Stimulated activated CD4-positive, alpha-beta T cell treated with anti-CD3 and anti-CD28 coated beads, TNF-alpha, amount 100 ng/mL, for 4 hours (primary cell): Measurements from ENCODE around the gene ZNF516.
A peak's percentile ranks its signal among the peaks of the same experiment; 100 is the strongest.

Experiments used
- DNase-seq, 3 experiments: peaks; one replicate each; pipeline ENCODE4 v3.0.0-alpha.2; 2020; ENCODE audit warnings: low read depth in 3 of 3

ZNF516 gene

GRCh38 chr18:76507830-76508385 is 12.9 kb upstream of the ZNF516 start:
- no peak for DNase-seq

DNA sequence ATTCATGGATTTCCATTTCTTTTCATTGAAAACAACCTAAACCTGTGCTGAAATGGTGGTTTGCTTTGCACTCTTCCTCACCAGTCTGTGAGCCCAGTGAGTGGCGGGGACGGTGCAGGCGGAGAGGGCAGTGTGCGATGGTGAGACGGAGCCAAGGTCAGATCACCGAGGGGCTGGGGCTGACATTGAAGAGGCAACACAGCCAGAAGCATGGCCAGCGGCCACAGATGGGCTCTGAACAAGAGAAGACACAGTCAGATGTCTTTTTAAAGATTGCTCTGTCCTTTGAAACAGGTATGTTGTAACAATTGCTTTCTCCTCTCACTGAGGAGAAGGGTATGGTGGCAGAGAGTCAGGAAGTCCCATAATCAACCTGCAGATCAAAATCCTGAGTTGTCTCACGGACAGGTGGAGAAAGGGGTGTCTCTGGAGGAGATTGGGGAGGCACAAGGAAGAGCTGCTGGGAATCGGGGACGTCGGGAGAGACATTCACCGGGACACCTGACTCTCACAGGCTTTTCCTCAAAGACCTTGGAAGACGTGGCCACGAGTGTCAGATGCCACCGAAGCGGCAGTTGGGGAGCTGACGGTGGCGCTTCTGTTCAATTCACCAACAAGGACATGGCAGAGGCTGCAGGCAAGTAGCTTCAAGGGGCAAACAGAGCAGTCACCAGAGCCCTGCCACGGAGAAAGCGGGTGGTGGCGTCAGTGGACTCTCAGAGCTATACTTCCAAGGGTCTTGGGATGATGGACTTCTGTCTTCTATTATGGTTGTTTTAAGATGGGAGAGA is 12.1 kb upstream of the ZNF516 start:
- no peak for DNase-seq

DNA sequence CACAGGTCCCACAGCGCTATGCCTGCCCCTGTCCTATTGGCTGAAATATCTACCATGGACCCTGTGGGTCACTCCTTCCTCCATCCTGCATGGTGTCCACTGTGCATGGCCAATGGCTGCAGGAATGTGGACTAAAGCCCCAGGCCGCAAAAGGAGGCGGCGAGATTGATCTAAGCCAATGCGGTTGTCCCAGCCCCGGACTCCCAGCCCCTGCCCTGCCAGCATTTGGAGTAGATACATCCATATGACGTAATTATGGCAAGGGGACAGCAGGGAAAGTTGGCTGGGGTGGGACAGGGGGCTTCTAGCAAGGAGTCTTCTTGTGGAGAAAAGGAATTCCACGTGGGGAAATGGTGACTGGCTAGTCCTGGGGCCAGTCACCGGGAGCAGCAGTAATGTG is 11.4 kb upstream of the ZNF516 start:
- DNase-seq: no peak

- DNase-seq: no peak
Measured at GRCh38 chr18:76505614-76506013, 10.6 kb upstream of the ZNF516 start.

DNA sequence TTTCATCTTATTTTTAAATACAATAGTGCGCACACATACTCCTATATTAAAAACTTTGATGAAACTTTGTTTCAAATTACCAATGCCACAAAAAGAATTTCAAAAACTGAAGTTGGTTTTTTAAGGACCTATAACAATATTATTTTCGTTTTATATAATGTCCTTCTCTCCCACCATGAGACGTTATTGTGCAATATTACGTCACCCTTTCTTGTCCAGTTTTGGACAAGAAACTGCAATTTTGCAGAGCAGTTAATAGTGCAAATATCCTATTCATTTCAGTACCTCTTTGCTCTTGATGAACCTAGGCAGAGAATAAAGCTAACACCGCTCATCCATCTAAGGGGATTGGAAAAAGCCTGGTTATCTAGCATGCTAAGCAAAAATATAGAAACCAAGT is 9.7 kb upstream of the ZNF516 start:
- no peak for DNase-seq

DNA sequence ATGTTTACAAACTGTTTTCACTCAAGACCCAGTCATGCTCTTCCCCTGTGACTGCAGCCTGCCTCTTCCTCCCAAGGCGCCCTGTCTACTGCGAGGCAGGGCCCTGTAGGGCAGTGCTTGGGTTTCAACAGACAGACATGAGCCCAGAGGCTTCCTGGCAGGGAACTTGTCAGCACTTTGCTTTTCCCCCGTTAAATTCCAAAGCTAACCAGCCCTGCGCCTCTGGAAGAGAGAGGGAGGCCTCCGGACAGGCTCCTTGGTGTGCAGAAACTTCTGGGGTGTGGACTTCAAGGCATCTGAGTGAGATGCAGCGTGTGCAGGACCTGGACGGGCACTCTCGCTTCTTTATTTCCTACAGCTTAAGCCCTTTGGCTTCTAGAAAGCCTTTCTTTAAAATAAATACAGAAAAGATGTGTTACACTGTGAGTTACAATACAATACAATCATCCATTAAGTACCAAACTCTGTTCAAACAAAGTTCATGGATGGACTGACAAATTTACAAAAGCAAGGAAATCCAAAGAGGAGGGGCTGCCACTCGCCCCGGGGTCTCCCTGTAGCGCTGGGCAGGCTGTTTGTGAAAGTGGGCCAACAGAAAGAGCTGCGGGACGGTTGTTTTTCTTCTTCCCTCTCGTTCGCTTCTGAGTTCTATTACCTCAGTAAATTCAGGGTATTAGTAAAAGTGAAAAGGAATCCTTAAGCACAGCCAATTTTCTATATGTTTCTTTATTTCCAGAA is 8.8 kb upstream of the ZNF516 start:
- no peak for DNase-seq

- no peak for DNase-seq
Measured at GRCh38 chr18:76502551-76502950, 7.5 kb upstream of the ZNF516 start.

GRCh38 chr18:76499637-76500340 is 4.7 kb upstream of the ZNF516 start:
- no peak for DNase-seq

GRCh38 chr18:76499021-76499420 is 4.0 kb upstream of the ZNF516 start:
- no peak for DNase-seq

GRCh38 chr18:76498064-76498463 is 3.0 kb upstream of the ZNF516 start:
- no peak for DNase-seq

DNA sequence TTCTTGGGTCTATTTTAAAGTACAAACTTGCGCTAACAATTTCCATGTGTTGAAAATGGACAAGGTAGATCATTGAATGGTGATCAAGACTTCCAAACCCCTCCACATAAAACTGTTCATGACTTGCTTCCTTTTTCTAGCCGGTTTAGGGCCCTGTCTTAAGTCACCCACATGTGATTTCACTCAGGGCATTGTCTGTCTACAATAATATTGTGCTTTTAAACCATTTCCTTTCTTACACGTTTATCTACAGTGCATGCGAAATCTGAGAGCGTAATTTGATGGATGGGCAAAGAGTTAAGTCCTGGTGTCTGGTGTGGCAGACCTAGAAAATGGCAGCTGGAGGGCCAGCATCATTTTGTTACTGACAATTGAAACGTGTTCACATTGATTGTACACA is 2.0 kb upstream of the ZNF516 start:
- no peak for DNase-seq

- DNase-seq: no peak
Measured at GRCh38 chr18:76496194-76496890, 1.3 kb upstream of the ZNF516 start.

GRCh38 chr18:76495435-76496193 is 572 bp upstream of the ZNF516 start:
- DNase-seq: no peak

DNA sequence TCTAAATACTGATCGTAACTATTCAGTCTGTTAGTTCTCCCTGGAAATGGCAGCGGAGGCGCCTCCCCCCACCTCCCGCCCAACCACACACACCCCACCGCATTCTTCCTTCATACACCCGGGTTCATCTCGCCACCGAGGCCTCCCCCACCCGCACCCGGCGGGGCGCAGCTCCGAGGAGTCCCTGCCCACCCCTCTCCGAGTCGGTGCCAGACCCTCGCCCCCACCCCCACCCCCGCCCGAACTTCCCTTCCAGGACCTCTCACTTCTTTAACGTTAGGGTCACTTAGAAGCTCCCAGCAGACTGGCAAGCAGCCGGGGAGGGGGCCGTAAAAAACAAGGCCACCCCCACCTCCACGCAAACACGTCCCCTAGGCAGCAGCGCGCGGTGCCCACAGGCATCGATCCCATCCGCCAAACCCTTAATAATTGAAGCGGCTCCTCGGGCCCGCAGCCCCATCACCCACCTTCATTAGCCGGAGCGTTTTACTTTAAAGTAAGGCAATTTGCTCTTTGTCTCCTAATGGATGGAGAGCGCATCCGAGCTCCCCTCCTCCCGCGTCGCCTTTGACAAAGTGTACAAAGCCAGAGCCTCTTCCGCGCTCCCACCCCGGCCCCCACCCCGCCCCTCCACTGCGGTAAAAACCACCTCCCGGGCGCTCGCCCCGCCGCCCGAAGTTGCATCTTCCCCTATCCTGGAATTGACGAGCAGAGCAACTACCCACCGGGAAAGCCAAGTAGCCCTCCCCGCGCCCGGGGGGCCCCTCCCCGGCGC is 624 bp downstream of the ZNF516 start:
- DNase-seq: no peak

DNA sequence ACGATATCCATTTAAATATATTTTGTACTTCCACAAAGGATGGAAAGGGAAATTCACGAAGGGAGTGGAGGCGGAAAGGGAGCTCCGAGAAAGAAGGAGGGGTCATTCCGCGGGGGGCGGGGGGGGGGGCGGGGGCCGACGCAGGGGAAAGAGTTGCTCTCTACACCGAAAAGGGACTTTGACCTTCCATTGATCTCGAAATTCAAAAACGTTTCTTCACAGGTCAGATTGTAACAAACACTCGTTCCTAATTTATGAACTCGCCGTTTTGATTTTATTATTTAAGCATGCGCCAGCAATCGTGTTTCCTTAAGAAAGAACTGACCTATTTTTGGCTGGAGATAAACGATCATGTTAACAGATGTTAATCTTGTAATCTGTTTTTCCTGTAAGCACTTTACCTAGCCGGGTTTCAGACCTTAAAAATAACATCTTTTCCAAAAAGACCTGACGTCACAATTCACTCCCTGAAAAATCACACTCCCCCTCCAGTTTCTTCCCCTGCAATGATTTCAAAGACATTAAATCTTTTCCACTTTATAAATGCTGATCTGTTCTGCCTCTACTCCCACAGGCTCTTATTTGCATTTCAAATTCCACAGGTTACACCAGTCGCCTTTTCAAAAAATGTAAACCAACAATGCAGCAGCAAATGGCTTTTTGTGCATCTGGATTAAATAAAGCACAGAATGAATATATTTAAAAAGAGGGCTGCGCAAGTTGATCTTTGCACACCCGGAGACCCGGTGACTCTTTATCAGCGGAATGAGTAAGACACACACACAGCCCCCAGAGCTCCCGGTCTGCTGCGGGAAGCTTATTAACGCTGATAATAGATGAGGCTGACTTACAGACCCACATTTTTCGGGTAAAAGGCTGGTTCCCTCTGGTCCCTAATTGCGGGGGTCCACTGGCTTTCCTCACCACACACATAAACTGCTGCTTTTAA is 1.6 kb downstream of the ZNF516 start:
- DNase-seq: no peak

DNA sequence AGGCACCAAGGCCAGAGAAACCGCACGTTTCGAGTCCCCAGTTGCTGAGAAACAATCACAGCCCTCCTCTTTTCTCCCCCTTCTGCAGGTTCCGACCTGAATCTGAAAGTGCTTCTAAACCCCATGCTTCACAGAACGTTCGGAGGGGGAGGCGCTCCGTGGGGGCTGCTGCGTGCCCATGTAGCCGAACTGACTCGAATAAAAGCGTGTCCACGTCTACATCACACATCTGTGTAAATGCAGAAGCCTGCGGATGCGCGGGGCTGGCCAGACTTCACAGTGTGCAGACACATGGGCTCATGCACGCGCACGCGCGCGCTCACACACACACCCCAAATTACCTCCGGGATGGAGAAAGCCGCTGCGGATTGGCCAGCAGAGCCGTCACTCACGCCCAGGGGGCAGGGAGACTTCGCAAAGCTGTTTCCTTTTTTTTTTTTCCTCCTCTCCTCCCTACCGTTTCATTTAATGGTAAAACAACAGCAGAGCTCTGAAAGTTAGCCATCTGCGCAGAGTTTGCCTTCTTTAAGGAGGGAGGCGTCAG is 2.3 kb downstream of the ZNF516 start:
- peak; percentile 92 to 99 (median 96) for DNase-seq

GRCh38 chr18:76491776-76492668 is 3.0 kb downstream of the ZNF516 start:
- no peak for DNase-seq

DNA sequence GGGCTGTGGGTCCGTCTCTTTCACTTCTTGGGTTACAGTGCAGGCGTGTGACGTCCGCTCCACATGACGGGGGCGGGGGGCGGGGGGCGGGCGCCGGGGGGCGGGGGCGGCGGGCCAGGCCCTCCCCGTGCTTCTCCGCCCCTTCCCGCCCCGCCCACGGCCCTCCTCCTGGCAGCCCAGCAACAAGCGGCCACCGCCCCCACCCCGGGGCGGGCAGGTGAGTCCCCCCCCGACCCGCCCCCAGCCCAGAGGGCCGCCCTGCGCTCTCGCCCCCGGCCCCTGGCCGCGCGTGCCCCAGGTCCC is 3.6 kb downstream of the ZNF516 start:
- peak; percentile 56 to 74 (median 73) for DNase-seq
